WTC11 (cell line): ENCODE results near the gene GRIK2.
"Not testable (repeated sequence)": the region's sequence is repeated elsewhere in the genome, so short reads cannot be mapped to it uniquely, and the experiment has no call there.

Source experiments
- CREB1 ChIP-seq: sonication (generic); formaldehyde crosslinking; IDR thresholded peaks from 2 replicates; pipeline ENCODE4 v1.8.0; 2023; ENCODE audit warnings: mild to moderate bottlenecking, missing genetic modification reagents
- CTCF ChIP-seq: fragments of 200-600 bp; IDR thresholded peaks from 2 replicates; pipeline ENCODE4 v1.8.0; 2022; ENCODE audit warnings: antibody characterized with exemption
- ELF4 ChIP-seq: sonication (generic); formaldehyde crosslinking; IDR thresholded peaks from 2 replicates; pipeline ENCODE4 v1.8.1; 2022; ENCODE audit warnings: low read depth, mild to moderate bottlenecking, moderate library complexity, missing genetic modification reagents
- ESRRA ChIP-seq: sonication (generic); formaldehyde crosslinking; IDR thresholded peaks from 2 replicates; pipeline ENCODE4 v1.8.1; 2022; ENCODE audit warnings: mild to moderate bottlenecking, missing genetic modification reagents, borderline replicate concordance
- IRF2 ChIP-seq: sonication (generic); formaldehyde crosslinking; IDR thresholded peaks from 2 replicates; pipeline ENCODE4 v1.8.0; 2022; ENCODE audit warnings: low read depth, missing genetic modification reagents, borderline replicate concordance
- JUN ChIP-seq: sonication (generic); formaldehyde crosslinking; IDR thresholded peaks from 2 replicates; pipeline ENCODE4 v1.8.0; 2023; ENCODE audit warnings: mild to moderate bottlenecking, missing genetic modification reagents
- SP1 ChIP-seq: sonication (generic); formaldehyde crosslinking; conservative IDR thresholded peaks from 2 replicates; pipeline ENCODE4 v1.8.1; 2022; ENCODE audit warnings: missing genetic modification reagents
- USF2 ChIP-seq: sonication (generic); formaldehyde crosslinking; IDR thresholded peaks from 2 replicates; pipeline ENCODE4 v1.8.1; 2023; ENCODE audit warnings: mild to moderate bottlenecking, missing genetic modification reagents, moderate library complexity
- ZNF512 ChIP-seq: sonication (generic); formaldehyde crosslinking; IDR thresholded peaks from 2 replicates; pipeline ENCODE4 v1.8.1; 2022; ENCODE audit warnings: missing genetic modification reagents, borderline replicate concordance
- TF ChIP-seq, protein P1 (sequence below): sonication (generic); formaldehyde crosslinking; IDR thresholded peaks from 2 replicates; pipeline ENCODE4 v1.8.0; 2022; ENCODE audit warnings: mild to moderate bottlenecking, missing genetic modification reagents
- TF ChIP-seq, protein P2 (sequence below): sonication (generic); formaldehyde crosslinking; IDR thresholded peaks from 2 replicates; pipeline ENCODE4 v1.8.1; 2023; ENCODE audit warnings: mild to moderate bottlenecking, moderate library complexity, missing genetic modification reagents
- TF ChIP-seq, protein P3 (sequence below): sonication (generic); formaldehyde crosslinking; IDR thresholded peaks from 2 replicates; pipeline ENCODE4 v1.8.1; 2022; ENCODE audit warnings: mild to moderate bottlenecking, missing genetic modification reagents, moderate library complexity, borderline replicate concordance
- TF ChIP-seq, protein P4 (sequence below): sonication (generic); formaldehyde crosslinking; IDR thresholded peaks from 2 replicates; pipeline ENCODE4 v1.8.1; 2022; ENCODE audit warnings: low read depth, mild to moderate bottlenecking, moderate library complexity, missing genetic modification reagents, borderline replicate concordance

GRCh38 chr6:101638865-101639264 is 245.4 kb downstream of the GRIK2 start:
- TF ChIP-seq CTCF; IRF2; SP1 (CRISPR knock-in tag); USF2; ESRRA (CRISPR knock-in tag); CREB1; ELF4; ZNF512 (CRISPR knock-in tag); JUN (CRISPR knock-in tag): not testable (repeated sequence)
- TF ChIP-seq, protein P1, sequence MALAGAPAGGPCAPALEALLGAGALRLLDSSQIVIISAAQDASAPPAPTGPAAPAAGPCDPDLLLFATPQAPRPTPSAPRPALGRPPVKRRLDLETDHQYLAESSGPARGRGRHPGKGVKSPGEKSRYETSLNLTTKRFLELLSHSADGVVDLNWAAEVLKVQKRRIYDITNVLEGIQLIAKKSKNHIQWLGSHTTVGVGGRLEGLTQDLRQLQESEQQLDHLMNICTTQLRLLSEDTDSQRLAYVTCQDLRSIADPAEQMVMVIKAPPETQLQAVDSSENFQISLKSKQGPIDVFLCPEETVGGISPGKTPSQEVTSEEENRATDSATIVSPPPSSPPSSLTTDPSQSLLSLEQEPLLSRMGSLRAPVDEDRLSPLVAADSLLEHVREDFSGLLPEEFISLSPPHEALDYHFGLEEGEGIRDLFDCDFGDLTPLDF (CRISPR knock-in tag): not testable (repeated sequence)
- TF ChIP-seq, protein P2, sequence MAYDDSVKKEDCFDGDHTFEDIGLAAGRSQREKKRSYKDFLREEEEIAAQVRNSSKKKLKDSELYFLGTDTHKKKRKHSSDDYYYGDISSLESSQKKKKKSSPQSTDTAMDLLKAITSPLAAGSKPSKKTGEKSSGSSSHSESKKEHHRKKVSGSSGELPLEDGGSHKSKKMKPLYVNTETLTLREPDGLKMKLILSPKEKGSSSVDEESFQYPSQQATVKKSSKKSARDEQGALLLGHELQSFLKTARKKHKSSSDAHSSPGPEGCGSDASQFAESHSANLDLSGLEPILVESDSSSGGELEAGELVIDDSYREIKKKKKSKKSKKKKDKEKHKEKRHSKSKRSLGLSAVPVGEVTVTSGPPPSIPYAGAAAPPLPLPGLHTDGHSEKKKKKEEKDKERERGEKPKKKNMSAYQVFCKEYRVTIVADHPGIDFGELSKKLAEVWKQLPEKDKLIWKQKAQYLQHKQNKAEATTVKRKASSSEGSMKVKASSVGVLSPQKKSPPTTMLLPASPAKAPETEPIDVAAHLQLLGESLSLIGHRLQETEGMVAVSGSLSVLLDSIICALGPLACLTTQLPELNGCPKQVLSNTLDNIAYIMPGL: not testable (repeated sequence)
- TF ChIP-seq, protein P3, sequence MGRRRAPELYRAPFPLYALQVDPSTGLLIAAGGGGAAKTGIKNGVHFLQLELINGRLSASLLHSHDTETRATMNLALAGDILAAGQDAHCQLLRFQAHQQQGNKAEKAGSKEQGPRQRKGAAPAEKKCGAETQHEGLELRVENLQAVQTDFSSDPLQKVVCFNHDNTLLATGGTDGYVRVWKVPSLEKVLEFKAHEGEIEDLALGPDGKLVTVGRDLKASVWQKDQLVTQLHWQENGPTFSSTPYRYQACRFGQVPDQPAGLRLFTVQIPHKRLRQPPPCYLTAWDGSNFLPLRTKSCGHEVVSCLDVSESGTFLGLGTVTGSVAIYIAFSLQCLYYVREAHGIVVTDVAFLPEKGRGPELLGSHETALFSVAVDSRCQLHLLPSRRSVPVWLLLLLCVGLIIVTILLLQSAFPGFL (CRISPR knock-in tag): not testable (repeated sequence)
- TF ChIP-seq, protein P4, sequence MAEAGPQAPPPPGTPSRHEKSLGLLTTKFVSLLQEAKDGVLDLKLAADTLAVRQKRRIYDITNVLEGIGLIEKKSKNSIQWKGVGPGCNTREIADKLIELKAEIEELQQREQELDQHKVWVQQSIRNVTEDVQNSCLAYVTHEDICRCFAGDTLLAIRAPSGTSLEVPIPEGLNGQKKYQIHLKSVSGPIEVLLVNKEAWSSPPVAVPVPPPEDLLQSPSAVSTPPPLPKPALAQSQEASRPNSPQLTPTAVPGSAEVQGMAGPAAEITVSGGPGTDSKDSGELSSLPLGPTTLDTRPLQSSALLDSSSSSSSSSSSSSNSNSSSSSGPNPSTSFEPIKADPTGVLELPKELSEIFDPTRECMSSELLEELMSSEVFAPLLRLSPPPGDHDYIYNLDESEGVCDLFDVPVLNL (CRISPR knock-in tag): not testable (repeated sequence)
